ENCODE data around the gene ATXN1. TPM values are rescaled to one million over a fixed set of nuclear protein-coding genes. Genes with fewer than 3 reads are reported as not detected.
A peak's percentile ranks its signal among the peaks of the same experiment; 100 is the strongest.

ATXN1 gene
- total RNA-seq, 3 donors from 2014 or later, result 30.4 to 87.3 (median 50.1) TPM

- Histone ChIP-seq H3K36me3 (ENCODE audit: low read depth) (no peaks in the 10 kb centered on the region), H3K4me1 (ENCODE audit: low read depth) (peaks cover 4% of the 10 kb centered on the region), H3K4me3 (no peak overlapping the region), H3K9me3 (no peaks in the 10 kb centered on the region)
- ATAC-seq (peak; percentile 48), DNase-seq (no peak)
- TF ChIP-seq CTCF (IDR thresholded peaks at IDR 0.05), result no peak
- intact Hi-C loops (cut with DNase I, micrococcal nuclease), result no loop called here
Measured at GRCh38 chr6:16700202-16700915, 60.9 kb downstream of the ATXN1 start.

- no peak for TF ChIP-seq CTCF (IDR thresholded peaks at IDR 0.05)
- intact Hi-C loops (cut with DNase I, micrococcal nuclease), result no loop called here
- DNase-seq (no peak), ATAC-seq (peak; percentile 44)
- H3K4me3 ChIP-seq, result no peak overlapping the region
- H3K4me1 ChIP-seq (ENCODE audit: low read depth), result peaks cover 4% of the 10 kb centered on the region
- no peaks in the 10 kb centered on the region for H3K36me3 ChIP-seq (ENCODE audit: low read depth)
- H3K9me3 ChIP-seq, result no peaks in the 10 kb centered on the region
Measured at GRCh38 chr6:16698997-16699868, 62.0 kb downstream of the ATXN1 start.

- H3K36me3 ChIP-seq (ENCODE audit: low read depth), result no peaks in the 10 kb centered on the region
- peaks cover 4% of the 10 kb centered on the region for H3K4me1 ChIP-seq (ENCODE audit: low read depth)
- intact Hi-C loops (cut with DNase I, micrococcal nuclease), result no loop called here
- ATAC-seq (peak; percentile 56), DNase-seq (no peak)
- H3K9me3 ChIP-seq, result no peaks in the 10 kb centered on the region
- TF ChIP-seq CTCF (IDR thresholded peaks at IDR 0.05), result no peak
- H3K4me3 ChIP-seq, result no peak overlapping the region
Measured at GRCh38 chr6:16698162-16698533, 63.1 kb downstream of the ATXN1 start.

- Histone ChIP-seq H3K9me3 (no peaks in the 10 kb centered on the region), H3K36me3 (ENCODE audit: low read depth) (no peaks in the 10 kb centered on the region), H3K4me3 (no peak overlapping the region), H3K4me1 (ENCODE audit: low read depth) (peaks cover 4% of the 10 kb centered on the region)
- ATAC-seq (peak; percentile 31), DNase-seq (no peak)
- intact Hi-C loops (cut with DNase I, micrococcal nuclease), result no loop called here
- no peak for TF ChIP-seq CTCF (IDR thresholded peaks at IDR 0.05)
Measured at GRCh38 chr6:16697437-16698161, 63.7 kb downstream of the ATXN1 start.

- Histone ChIP-seq H3K36me3 (ENCODE audit: low read depth) (no peaks in the 10 kb centered on the region), H3K4me1 (ENCODE audit: low read depth) (peaks cover 4% of the 10 kb centered on the region), H3K4me3 (no peak overlapping the region), H3K9me3 (no peaks in the 10 kb centered on the region)
- ATAC-seq, result no peak
- intact Hi-C loops (cut with DNase I, micrococcal nuclease), result no loop called here
- TF ChIP-seq CTCF (IDR thresholded peaks at IDR 0.05), result no peak
- DNase-seq, result no peak
Measured at GRCh38 chr6:16696496-16696895, 64.8 kb downstream of the ATXN1 start.

Measured in mucosa of descending colon (tissue), 3 donors.